CD4-positive, alpha-beta T cell treated with Interleukin-4 for 4 hours (primary cell): ENCODE data around the gene WNT9B.

Experiments used
- DNase-seq: peaks from one replicate; pipeline ENCODE4 v3.0.0-alpha.2; 2020

Gene WNT9B, protein sequence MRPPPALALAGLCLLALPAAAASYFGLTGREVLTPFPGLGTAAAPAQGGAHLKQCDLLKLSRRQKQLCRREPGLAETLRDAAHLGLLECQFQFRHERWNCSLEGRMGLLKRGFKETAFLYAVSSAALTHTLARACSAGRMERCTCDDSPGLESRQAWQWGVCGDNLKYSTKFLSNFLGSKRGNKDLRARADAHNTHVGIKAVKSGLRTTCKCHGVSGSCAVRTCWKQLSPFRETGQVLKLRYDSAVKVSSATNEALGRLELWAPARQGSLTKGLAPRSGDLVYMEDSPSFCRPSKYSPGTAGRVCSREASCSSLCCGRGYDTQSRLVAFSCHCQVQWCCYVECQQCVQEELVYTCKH

GRCh38 chr17:46851029-46851741, at the start of gene WNT9B:
Gene WNT9B (plus strand): TSS chr17:46851583. CDS start chr17:46851639, 56 bp downstream.
- no peak for DNase-seq

DNA sequence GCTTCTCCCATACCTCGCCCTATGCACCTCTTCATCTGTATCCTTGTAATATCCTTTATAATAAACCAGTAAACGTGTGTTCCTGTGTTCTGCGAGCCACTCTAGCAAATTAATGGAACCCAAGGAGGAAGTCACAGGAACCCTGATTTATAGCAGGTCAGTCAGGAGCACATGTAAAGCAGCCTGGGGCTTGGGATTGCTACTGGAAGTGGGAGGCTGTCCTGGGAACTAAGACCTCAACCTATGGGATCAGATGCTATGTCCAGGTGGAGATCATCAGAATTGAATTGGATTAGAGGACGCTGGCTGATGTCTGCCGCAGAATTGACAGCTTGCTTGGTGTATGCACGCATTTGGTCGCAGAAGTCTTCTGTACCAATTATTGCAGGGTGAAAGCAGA, 48.6 kb upstream of the WNT9B start:
- no peak for DNase-seq

DNA sequence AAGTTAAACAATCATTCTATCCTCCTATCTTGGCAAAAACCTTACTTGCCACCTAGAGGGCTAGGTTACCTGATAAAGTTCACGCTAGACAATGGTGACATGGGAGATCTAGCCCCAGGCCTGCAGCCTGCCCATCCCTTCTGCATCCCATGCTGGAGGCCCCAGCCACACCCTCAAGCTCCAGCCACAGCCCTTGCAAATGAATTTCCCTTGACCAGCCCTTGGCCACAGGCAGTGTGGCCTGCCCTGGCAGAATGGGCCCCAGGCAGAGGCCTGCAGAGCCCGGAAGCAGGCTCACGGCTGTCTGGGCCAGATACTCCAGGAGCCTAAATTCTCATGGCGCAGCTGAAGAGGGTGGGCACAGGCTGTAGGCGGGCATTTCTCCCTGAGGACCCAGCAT, 47.8 kb upstream of the WNT9B start:
- no peak for DNase-seq

GRCh38 chr17:46805771-46806170, 45.6 kb upstream of the WNT9B start:
- DNase-seq, result no peak

DNA sequence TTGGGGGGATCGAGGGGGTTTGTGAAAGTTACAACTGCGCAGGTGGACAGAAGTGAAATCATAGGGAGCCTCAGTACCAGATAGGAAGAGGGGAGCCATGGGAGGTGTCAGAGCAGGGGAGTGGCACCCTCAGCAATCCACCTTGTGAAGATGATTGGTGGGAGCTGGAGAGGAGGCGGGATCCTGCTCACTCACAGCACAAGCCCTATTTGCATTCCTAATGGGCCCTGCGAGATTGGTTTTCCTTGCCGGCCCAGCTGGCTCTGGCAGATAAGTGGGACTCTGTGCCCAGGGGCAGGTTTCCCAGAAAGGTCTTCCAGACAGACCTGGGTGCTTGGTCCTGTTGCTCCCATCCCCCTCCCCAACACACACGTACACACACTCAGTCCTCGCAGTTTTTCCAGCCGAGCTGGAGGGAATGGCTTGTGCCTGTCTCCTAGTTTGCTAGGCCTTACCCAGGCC, 42.2 kb upstream of the WNT9B start:
- no peak for DNase-seq

GRCh38 chr17:46810837-46811236, 40.5 kb upstream of the WNT9B start:
- no peak for DNase-seq

DNA sequence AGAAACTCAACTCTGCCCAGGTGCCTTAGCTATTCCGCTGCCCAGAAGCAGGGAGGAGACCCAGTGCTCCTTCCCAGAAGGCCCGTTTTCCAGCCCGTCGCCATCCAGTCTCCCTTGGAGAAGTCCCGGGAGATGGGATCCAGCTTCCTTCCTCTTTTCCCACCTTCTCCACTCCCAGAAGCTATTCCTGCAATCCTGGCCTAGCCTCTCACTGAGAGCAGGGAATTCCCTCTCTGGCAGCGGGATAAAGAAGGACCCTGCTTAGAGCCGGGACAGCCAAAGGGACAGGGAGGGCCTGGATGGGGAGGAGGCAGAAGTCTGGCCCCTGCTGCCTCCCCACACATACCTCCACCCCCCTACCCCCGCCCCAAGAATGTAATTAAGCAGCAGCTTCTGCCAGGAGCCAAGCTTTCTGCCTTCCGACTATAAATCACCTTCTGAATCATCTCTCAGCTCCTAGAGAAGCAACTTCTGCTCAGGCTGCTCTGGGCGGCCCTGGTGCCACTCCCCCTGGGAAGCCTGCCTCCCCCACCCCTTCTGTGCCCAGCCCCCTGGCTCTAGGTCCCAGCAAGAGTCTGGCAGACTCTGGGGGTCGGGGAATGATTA, 39.3 kb upstream of the WNT9B start:
- no peak for DNase-seq

DNA sequence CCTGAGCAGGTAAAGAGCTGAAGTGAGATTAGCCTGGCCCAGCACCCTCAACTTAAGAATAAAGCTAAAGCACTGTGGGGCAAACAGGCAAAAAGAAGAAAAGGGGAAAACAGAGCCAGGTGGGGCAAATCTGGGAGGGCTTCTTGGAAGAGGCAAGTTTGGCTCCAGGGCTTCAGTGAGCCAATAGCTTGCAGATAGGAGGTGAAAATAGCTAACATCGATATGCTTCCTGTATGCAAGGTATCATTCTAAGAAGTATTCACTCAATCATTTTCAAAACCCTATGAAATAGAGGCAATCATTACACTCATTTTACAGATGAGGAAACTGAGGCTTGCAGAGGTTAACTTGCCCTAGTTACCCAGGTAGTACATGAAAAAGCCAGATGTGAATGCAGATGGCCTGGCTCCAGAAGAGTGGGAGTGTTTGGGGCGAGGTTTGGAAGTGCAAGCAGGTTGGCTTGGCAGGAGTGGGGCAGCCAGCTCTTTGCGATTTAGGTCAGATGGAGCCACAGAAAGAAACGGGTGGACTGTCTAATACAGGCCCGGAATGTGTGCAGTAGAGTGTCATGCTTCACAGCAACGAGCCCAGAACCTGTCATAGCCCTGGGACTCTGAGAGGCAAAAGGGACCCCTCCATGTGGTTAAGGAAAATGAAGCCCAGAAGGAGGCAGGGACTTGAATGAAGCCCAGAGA, 38.6 kb upstream of the WNT9B start:
- no peak for DNase-seq

GRCh38 chr17:46813920-46814319, 37.5 kb upstream of the WNT9B start:
- no peak for DNase-seq

- no peak for DNase-seq
These were observed 36.9 kb upstream of the WNT9B start for GRCh38 chr17:46814446-46814845.

GRCh38 chr17:46815474-46816353, 35.7 kb upstream of the WNT9B start:
- no peak for DNase-seq

- DNase-seq, result no peak
These were observed 34.1 kb upstream of the WNT9B start for GRCh38 chr17:46817151-46817900.

DNA sequence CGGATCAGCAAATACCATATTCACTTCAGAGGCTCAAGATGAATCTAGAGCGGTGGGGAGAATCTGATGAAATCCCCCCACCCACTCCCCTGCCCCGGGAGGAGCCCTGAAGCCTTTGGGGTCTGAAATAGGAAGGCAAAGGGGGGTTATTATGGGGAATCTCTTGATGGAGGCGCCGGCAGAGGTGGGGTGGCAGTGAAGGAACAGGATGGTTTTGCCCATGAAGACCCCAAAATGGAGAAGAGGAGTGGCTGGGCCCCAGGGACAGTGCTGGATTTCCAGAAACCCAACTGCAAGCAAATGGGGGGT, 33.5 kb upstream of the WNT9B start:
- no peak for DNase-seq

DNA sequence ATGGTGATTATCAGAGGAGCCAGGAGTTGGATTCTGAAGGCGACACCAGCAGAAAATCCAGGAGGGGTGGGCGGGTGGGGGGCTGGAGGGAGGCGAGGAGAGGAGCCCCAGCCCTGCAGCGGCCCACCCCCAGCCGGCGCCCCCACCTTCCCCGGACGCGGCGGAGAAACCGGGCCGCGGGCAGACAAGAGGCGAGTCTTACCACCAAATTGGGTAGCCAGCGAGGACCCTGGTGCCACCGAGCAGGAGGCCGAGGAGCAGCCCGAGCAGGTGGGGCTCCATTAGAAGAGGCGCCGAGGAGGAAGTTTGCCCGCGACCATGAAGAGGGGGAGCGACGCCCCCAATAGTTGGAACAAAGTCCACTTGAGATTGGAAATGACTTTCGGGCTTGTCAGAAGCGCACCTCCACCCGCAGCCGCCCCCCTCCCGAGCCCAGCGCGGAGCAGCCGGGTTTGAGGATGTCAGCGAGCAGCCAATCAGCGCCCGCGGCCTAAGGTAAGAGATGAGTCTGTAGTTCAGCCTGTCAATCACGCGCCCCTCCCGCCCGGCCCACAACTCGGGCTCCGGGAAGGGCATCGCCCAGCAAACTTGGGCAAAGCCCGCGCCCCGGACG, 33.0 kb upstream of the WNT9B start, which contains the start of gene WNT3:
Gene WNT3, minus strand, starts transcription at position 377 of the 613 bp plus-strand sequence. Its CDS starts 95 bp downstream, at position 282.
- peak; percentile 46 for DNase-seq

- DNase-seq, result no peak
These were observed 32.2 kb upstream of the WNT9B start for GRCh38 chr17:46818929-46819859.

DNA sequence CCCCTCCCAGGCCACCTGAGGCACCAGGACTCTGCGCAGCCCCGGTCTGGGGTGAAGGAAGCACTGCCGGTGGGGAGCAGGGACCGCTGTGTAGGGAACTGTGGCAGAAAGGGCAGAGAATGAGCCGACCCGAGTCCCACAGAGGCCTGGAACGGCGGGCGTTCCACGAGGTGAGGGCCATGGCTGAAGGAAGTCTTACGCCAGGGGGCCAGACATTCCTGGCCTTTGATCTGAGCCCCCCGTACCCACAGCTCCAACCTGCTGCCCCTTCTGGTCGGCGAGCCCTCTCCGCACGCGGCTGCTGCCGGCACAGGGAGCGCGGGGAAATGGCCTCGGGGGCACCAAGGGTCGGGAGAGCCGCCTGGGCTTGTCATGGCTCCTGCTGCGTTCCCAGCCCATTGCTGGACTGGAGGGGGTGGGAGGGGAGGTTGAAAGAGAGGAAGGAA, 31.5 kb upstream of the WNT9B start:
- no peak for DNase-seq

- DNase-seq, result no peak
These were observed 30.6 kb upstream of the WNT9B start for GRCh38 chr17:46820592-46821450.

GRCh38 chr17:46821482-46822387, 29.6 kb upstream of the WNT9B start:
- no peak for DNase-seq
